H54 (cell line): ENCODE data around the gene PGAM5.

ENCODE experiments used
- DNase-seq: peaks from one replicate; pipeline ENCODE4 v3.0.0; 2011; ENCODE audit warnings: low spot score, mixed read lengths; ENCODE audit not compliant: insufficient read length
- FAIRE-seq: peaks from 3 replicates; lab custom pipeline; 2011; peaks lifted over from hg19 to GRCh38; lab: Jason Lieb, UNC
- POLR2A ChIP-seq: IDR thresholded peaks from 2 replicates; pipeline ENCODE4 v1.6.1; 2011; ENCODE audit warnings: low read depth, mild to moderate bottlenecking, low read length

PGAM5 gene

DNA sequence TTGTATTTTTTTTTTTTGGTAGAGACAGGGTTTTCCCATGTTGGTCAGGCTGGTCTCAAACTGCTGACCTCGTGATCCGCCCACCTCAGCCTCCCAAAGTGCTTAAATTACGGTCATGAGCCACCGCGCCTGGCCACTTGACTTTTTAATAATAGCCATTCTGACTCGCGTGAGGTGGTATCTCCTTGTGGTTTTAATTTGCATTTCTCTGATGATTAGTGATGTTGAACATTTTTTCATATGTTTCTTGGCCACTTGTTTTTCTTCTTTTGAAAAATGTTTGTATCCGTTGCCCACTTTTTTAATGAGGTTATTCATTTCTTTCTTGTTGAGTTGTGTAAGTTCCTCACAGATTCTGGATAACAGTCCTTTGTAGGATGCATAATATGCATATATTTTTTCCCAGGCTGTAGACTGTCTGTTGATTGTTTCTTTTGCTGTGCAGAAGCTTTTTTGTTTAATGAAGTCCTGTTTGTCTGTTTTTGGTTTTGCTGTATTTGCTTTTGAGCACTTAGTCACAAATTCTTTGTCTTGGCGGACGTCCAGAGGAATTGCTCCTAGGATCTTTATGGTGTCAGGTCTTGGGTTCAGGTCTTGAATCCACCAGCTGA is 10.3 kb upstream of the PGAM5 start:
- no peak for DNase-seq
- FAIRE-seq: no peak
- no peak for TF ChIP-seq POLR2A

DNA sequence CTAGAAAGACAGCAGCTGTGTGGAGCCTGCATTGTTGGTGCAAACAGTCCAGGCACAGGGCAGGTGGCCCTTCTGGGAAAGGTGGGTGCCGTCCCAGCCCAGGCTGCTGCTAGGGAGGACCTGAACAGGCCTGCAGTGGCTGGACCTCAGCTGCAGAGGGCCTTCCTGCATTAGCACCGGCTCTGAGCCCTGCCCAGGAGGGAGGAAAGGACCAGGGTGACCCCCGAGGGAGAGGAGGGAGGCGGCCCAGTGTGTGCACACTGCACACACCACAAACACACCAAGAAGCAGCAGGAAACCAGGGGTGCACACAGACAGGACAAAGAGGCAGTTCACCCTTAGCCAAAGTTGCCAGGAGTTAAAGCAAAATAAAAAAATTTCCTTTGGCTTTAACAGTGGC is 8.0 kb upstream of the PGAM5 start:
- no peak for DNase-seq
- no peak for TF ChIP-seq POLR2A
- FAIRE-seq: no peak

DNA sequence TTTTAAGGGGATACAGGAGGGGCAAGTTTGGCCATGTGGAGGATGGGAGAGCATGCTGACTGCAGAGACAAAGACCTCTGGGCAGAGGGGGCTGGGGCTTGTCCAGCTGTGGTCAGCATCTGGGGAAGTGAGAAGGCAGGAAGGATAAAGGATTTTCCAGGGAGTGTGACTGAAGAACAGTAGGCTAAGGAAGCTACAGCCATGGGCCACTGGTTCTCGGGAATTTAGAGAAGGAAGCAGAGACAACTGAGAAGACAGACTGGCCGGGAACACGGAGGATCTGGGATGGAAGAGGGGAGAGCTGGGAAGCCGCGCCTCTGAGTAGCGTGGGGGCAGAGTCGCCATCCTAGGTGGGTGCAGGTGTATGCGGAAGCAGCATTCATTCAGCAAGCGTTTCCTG is 7.0 kb upstream of the PGAM5 start:
- no peak for DNase-seq
- no peak for TF ChIP-seq POLR2A
- no peak for FAIRE-seq

DNA sequence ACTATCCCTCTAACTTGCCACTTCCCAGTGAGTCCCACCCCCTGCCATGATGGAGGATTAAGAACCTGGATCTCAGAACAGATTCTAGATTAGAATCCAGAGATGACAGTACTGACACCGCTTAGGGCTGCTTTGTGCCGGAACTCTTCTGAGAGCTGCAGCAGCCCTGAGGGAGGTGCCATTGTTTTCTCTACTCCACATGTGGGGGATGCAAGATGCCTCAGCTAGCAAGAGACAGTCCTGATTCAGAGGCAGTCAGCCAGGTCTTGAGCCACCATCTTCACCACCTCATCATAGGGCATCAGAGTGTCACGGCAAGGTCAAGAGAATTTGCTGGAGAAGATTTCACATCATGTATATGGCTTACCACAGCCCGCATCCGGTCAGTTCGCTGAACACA is 3.4 kb upstream of the PGAM5 start:
- FAIRE-seq: no peak
- TF ChIP-seq POLR2A: no peak
- DNase-seq: no peak

DNA sequence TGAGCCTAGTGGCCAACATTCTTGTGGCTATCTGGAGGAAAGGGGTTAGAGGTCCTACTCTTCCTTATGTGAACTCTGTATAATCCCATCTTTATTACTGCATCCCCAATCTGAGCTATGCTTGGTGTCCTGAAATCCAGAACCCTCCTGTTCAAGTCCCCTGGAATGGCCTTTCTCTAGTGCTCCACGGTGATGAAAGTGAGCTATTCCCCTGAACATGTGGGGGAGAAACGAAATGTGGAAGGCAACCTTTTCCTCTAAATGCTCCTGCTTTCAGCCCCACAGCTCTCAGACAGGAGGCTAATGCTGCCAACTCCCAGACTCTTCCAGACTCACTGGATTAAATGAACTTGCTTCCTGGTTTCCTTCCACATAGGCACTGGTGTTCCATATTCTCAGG is 2.5 kb upstream of the PGAM5 start:
- no peak for FAIRE-seq
- no peak for TF ChIP-seq POLR2A
- no peak for DNase-seq

DNA sequence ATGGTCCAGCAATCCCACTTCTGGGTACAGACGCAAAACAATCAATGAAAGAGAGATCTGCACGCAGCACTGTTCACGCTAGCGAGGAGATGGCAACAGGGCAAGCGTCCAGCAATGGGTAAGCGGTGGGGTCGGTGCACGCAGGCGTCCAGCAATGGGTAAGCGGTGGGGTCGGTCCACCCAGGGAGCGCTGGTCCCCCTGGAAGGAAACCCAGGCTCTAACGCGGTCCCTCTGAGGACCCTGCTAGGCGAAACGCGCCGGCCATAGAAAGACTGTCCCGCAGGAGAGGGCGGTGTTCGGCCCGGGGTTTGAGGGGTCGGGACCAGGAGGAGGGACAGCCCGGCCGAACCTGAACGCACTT is 618 bp upstream of the PGAM5 start:
- no peak for TF ChIP-seq POLR2A
- no peak for DNase-seq
- FAIRE-seq: no peak

DNA sequence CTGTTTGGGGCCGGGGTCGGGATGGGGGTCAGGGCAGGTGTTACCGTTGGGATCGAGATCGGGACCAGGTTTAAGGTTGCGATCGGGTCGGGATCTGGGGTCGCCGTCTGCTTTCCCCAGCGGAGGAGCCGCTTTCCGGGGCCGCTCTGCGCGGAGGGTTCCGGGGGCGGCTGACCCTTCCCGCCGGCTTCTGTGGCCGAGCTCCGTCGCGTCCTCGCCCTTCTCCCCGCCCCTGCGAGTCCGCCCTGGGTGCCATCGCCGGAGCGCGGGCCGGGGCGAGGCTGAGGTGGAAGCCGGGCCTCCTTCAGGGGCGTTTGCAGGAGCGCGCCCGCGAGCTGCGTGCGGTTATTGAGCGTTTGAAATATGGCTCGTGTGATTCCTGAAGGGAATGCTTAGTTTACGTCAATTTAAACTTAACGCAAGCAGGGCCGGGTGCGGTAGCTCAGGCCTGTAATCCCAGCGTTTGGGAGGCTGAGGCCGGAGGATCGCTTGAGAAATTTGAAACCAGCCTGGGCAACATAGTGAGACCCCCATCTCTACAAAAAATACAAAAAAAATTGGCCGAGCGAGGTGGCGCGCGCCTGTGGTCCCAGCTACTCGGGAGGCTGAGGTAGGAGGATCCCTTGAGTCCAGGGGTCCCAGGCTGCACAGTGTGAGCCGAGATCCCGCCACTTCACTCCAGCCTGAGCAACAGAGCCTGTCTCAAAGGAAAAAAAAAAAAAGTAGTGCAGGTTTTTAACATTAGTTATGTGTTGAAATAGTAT is 620 bp downstream of the PGAM5 start:
- FAIRE-seq (no peak), DNase-seq (no peak)
- TF ChIP-seq POLR2A: no peak

DNA sequence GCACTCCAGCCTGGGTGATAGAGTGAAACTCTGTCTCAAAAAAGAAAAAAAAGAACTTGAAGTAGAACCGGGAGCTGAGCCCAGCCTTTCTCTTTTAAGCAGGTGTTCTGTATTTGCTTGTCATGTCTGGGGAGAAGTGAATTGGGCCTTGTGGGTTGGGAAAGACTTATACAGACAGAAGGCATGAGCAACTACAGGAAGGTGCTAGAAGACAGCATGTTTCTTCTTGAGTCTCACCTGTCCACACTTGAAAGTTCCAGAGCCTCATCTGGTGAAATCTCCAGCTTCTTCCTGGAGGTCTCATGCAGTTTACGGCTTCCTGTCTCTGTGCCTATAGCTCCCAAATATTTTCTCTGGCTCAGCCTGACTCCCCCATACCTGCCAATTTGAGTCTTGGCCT is 2.5 kb downstream of the PGAM5 start:
- no peak for DNase-seq
- TF ChIP-seq POLR2A: no peak
- FAIRE-seq: no peak

DNA sequence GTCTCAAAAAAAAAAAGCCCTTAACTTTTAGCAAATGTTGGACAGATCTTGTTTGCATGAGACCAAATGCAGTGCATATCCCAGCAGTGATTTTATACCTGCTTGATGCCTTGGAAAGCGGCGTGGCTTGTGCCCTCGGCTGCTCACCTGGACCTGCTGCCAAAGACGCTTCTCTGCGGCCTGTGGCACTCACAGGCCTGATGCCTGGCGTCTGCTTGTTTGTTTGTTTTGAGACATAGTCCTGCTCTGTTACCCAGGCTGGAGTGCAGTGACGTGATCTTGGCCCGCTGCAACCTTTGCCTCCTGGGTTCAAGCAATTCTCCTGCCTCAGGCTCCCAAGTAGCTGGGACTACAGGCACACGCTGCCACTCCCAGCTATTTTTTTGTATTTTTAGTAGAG is 5.2 kb downstream of the PGAM5 start:
- DNase-seq: no peak
- TF ChIP-seq POLR2A: no peak
- FAIRE-seq: no peak

DNA sequence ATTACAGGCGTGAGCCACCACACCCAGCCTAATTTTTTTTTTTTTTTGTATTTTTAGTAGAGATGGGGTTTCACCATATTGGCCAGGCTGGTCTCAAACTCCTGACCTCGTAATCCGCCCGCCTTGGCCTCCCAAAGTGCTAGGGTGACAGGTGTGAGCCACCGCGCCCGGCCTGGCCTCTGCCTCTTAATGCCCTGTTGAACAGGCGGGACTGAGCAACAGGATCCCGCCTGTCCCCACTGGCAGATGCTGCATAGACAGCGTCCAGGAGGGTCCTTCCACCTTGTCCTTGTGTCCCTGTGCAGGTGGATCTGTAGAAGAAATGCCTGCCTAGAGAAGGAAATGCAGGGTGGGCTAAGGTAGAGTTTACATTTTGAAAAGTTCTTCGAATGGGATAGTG is 5.7 kb downstream of the PGAM5 start:
- DNase-seq (no peak), FAIRE-seq (no peak)
- TF ChIP-seq POLR2A: no peak

DNA sequence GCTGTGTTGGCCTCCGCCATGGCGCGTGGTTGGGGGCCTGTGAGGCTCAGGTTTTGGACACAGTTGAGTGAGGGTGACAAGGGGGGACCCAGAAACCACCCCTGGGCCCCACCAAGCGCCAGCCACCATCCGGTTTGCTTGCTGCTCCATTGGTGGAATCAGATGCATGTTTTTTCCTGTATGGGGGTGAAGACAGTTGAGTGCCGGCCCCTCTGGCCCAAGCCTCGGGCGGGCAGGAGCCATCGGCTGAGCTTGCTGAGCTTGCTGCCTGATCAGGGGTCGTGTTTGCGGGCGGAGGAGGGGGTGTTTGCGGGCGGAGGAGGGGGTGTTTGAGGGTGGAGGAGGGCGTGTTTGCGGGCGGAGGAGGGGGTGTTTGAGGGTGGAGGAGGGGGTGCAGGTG is 6.4 kb downstream of the PGAM5 start:
- TF ChIP-seq POLR2A: no peak
- FAIRE-seq (no peak), DNase-seq (no peak)

DNA sequence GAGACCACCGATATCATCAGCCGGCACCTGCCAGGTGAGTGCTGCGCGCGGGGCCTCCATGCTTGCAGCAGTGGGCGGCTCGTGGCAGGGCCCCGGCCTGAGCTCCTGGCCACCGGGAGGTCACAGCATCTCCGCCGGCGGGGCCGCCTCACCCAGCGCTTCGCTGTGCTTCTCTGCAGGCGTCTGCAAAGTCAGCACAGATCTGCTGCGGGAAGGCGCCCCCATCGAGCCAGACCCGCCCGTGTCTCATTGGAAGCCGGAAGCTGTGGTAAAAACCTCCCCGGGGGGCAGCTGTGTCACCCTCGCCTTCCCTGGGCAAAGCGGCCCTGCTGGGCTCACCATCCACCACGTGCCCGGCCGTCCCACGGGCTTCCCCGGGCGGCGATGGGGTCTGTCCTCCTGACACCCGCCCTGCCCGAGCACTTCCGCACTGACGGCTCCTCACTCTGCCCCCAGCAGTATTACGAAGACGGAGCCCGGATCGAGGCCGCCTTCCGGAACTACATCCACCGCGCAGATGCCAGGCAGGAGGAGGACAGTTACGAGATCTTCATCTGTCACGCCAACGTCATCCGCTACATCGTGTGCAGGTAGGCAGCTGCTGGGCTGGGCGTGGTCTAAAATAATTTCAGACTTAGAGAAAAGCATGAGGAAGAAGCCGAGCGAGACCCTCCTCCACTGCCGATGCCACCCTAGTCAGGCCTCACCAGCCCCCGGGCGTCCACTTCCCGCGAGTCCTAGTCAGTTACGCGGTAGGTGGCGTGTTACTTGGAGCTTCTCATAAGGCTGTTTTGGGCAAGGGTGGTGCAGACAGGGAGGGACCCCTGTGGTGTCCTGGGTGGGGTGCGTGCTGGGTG is 7.1 kb downstream of the PGAM5 start:
- no peak for TF ChIP-seq POLR2A
- DNase-seq (no peak), FAIRE-seq (no peak)

DNA sequence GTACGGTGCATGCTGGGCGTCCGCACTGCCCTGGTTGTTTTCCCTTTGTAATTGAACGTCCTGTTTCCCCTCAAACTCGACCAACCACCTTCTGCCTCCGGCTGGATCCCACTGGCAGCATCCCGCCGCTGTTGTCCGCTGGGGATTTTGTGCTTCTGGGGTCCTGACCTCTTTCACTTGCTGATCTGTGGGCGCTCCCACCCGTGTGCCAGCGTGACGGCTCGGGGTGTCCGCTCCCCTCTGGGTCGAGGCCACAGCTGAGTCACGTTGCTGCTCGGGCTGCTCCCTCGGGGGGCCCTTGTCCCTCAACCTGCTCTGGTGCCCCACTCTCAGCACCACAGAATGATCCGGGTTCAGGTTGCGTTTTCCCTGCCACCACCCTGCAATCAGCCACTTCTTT is 8.0 kb downstream of the PGAM5 start:
- no peak for DNase-seq
- FAIRE-seq: no peak
- no peak for TF ChIP-seq POLR2A
